Breast epithelium (tissue), 3 donors: ENCODE data around the gene GP1BB.

Experiments
- POLR2A ChIP-seq: fragments of 450-650 bp; IDR thresholded peaks from one replicate; pipeline ENCODE4 v1.6.1; 2016; ENCODE audit warnings: antibody characterized with exemption, mild to moderate bottlenecking, moderate library complexity
- TF ChIP-seq, protein P1 (sequence below), 3 donors: fragments of 450-650 bp; IDR thresholded peaks; one replicate each; pipeline ENCODE4 v1.5.1; 2016 to 2017; ENCODE audit warnings: antibody characterized with exemption in 3 of 3, mild to moderate bottlenecking in 3 of 3, moderate library complexity in 3 of 3

DNA sequence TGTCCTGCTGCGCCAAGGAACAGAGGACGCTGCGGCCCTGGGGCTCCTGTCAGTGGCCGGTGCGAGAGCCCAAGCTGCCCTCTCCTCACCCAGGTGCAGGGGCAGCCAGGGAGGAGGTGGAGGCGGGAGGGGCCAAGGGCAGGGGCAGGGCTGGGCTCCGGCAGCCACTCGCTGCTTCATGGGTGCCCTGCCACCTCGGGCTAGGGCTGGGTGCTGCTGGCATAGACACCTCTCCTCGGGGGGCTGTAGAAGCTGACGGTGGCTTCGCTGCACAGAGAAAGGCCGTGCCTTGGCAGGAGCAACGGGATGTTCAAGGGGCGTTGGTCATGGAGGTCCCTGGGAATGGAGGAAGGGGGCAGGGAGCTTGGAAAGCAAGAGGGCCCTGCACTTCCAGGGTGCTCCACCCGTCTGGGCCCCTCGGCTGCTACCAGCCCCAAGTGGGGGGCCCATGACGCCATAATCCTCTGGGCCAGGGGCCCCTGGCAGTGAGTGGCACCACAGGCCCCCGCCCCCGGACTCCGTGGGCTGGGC lies 35.6 kb downstream of the GP1BB start:
- TF ChIP-seq POLR2A, result no peak
- TF ChIP-seq, protein P1, sequence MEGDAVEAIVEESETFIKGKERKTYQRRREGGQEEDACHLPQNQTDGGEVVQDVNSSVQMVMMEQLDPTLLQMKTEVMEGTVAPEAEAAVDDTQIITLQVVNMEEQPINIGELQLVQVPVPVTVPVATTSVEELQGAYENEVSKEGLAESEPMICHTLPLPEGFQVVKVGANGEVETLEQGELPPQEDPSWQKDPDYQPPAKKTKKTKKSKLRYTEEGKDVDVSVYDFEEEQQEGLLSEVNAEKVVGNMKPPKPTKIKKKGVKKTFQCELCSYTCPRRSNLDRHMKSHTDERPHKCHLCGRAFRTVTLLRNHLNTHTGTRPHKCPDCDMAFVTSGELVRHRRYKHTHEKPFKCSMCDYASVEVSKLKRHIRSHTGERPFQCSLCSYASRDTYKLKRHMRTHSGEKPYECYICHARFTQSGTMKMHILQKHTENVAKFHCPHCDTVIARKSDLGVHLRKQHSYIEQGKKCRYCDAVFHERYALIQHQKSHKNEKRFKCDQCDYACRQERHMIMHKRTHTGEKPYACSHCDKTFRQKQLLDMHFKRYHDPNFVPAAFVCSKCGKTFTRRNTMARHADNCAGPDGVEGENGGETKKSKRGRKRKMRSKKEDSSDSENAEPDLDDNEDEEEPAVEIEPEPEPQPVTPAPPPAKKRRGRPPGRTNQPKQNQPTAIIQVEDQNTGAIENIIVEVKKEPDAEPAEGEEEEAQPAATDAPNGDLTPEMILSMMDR (IDR thresholded peaks at IDR 0.05), result no peak
